Measurements from ENCODE around the gene GSTK1.

- TF ChIP-seq ZNF274 (IDR thresholded peaks at IDR 0.05; ENCODE audit: low read depth, low read length) = no peak
- TF ChIP-seq YY1 (IDR thresholded peaks at IDR 0.05; ENCODE audit: insufficient read depth, insufficient read length) = no peak
Measured at GRCh38 chr7:143308632-143309031, 45.4 kb downstream of the GSTK1 start.
